ENCODE data around the gene GART. TPM values are rescaled to one million over a fixed set of nuclear protein-coding genes. Genes with fewer than 3 reads are reported as not detected.

GART gene
- total RNA-seq, 1 experiment from 2014 or later: 162 TPM

- Histone ChIP-seq H3K23ac (ENCODE audit: insufficient read length, low read depth, low read length) (no peak overlapping the region), H3K9me3 (ENCODE audit: control insufficient read depth, low read depth, low read length) (no peaks in the 10 kb centered on the region), H3K4me1 (ENCODE audit: insufficient read depth, low read length) (no peaks in the 10 kb centered on the region), H4K8ac (replicated peaks; ENCODE audit: insufficient read length, low read depth, low read length) (no peak overlapping the region), H2AFZ (ENCODE audit: low read length) (no peak overlapping the region), H2BK12ac (ENCODE audit: insufficient read length, low read depth, low read length) (no peak overlapping the region), H2BK20ac (ENCODE audit: low read depth, low read length, poor library complexity, severe bottlenecking) (no peak overlapping the region), H3K4me2 (ENCODE audit: insufficient read depth, insufficient read length, low read length) (no peak overlapping the region), H4K91ac (ENCODE audit: insufficient read length, low read depth, low read length) (no peak overlapping the region), H3K4ac (ENCODE audit: low read depth, low read length) (no peak overlapping the region), H3K23me2 (ENCODE audit: insufficient read length, low read depth, low read length, poor library complexity, severe bottlenecking) (no peaks in the 10 kb centered on the region), H3K14ac (ENCODE audit: insufficient read depth, low read length) (no peak overlapping the region), H4K5ac (ENCODE audit: insufficient read length, low read depth, low read length) (no peak overlapping the region), H3K27ac (ENCODE audit: insufficient read length, low read depth, low read length) (no peak overlapping the region), H2BK15ac (ENCODE audit: low read depth, low read length) (no peak overlapping the region), H3K56ac (ENCODE audit: insufficient read length, low read depth, low read length) (no peak overlapping the region), H2BK120ac (ENCODE audit: low read depth, low read length, poor library complexity, severe bottlenecking) (no peak overlapping the region), H3K9ac (ENCODE audit: extremely low read depth, insufficient read length, low read length) (no peak overlapping the region), H2AK5ac (ENCODE audit: insufficient read length, low read length) (no peak overlapping the region), H3K79me1 (ENCODE audit: insufficient read depth, low read depth, low read length, poor library complexity, severe bottlenecking) (peaks cover 13% of the 10 kb centered on the region), H3K27me3 (ENCODE audit: insufficient read depth, low read length) (no peaks in the 10 kb centered on the region), H3K79me2 (ENCODE audit: insufficient read depth, low read length) (peaks cover 39% of the 10 kb centered on the region; the same call in 1 of the 2 replicates), H3T11ph (ENCODE audit: low read length) (no peak overlapping the region), H2BK5ac (ENCODE audit: insufficient read length, low read length) (no peak overlapping the region), H4K20me1 (ENCODE audit: control insufficient read depth, insufficient read depth, insufficient read length) (no peaks in the 10 kb centered on the region), H3K18ac (ENCODE audit: insufficient read length, low read depth, low read length) (no peak overlapping the region)
- no CpG with 5 or more reads among the region's 12 CpGs for WGBS (ENCODE audit: extremely low coverage, insufficient read length, low lambda C conversion rate)
- H3K27ac Mint-ChIP-seq: no peak overlapping the region; a peak in 1 of 7 replicates
- H3K4me3 Mint-ChIP-seq: no peak overlapping the region
- peaks cover 4 to 5% of the 10 kb centered on the region in 2 experiments; a peak in 2 of 4 replicates for H3K4me1 Mint-ChIP-seq
- TF ChIP-seq CTCF (conservative IDR thresholded peaks at IDR 0.05): no peak
- DNase-seq: no peak
- peaks cover 79 to 96% (median 94%) of the 10 kb centered on the region in 3 experiments for H3K36me3 Mint-ChIP-seq (ENCODE audit: insufficient read depth in 1 of 3, low read depth in 3 of 3)
- H3K27me3 Mint-ChIP-seq (ENCODE audit: low read depth): no peaks in the 10 kb centered on the region
- H3K9me3 Mint-ChIP-seq: no peaks in the 10 kb centered on the region
Measured at GRCh38 chr21:33552999-33553598, 11.2 kb upstream of the GART start.
